ENCODE measurements around the gene CAMKK1.

CAMKK1 gene

GRCh38 chr17:3888343-3889171 lies 4.3 kb downstream of the CAMKK1 start:
- no peaks in the 10 kb centered on the region for H3K36me3 Mint-ChIP-seq (ENCODE audit: low read depth)
- H3K27ac Mint-ChIP-seq: no peak overlapping the region
- peak; percentile 71 for DNase-seq
- peaks cover 29% of the 10 kb centered on the region for H3K27me3 Mint-ChIP-seq (ENCODE audit: low read depth, poor library complexity)
- no peak overlapping the region for H3K4me3 Mint-ChIP-seq
- no peak for TF ChIP-seq CTCF (IDR thresholded peaks at IDR 0.05)
- H3K4me1 Mint-ChIP-seq: peaks cover 61% of the 10 kb centered on the region
- no peaks in the 10 kb centered on the region for H3K9me3 Mint-ChIP-seq

GRCh38 chr17:3887804-3888203 lies 5.0 kb downstream of the CAMKK1 start:
- Mint-ChIP-seq H3K4me1 (peaks cover 58% of the 10 kb centered on the region), H3K27ac (no peak overlapping the region), H3K36me3 (ENCODE audit: low read depth) (no peaks in the 10 kb centered on the region), H3K27me3 (ENCODE audit: low read depth, poor library complexity) (peaks cover 27% of the 10 kb centered on the region), H3K4me3 (no peak overlapping the region), H3K9me3 (no peaks in the 10 kb centered on the region)
- TF ChIP-seq CTCF (IDR thresholded peaks at IDR 0.05): no peak
- no peak for DNase-seq

- TF ChIP-seq CTCF (IDR thresholded peaks at IDR 0.05): no peak
- no peak overlapping the region for H3K4me3 Mint-ChIP-seq
- no peak overlapping the region for H3K27ac Mint-ChIP-seq
- H3K4me1 Mint-ChIP-seq: peaks cover 58% of the 10 kb centered on the region
- DNase-seq: no peak
- H3K27me3 Mint-ChIP-seq (ENCODE audit: low read depth, poor library complexity): peaks cover 30% of the 10 kb centered on the region
- no peaks in the 10 kb centered on the region for H3K9me3 Mint-ChIP-seq
- H3K36me3 Mint-ChIP-seq (ENCODE audit: low read depth): no peaks in the 10 kb centered on the region
These were observed 5.5 kb downstream of the CAMKK1 start for GRCh38 chr17:3887394-3887793.

- DNase-seq: no peak
- Mint-ChIP-seq H3K27me3 (ENCODE audit: low read depth, poor library complexity) (peaks cover 26% of the 10 kb centered on the region), H3K9me3 (no peaks in the 10 kb centered on the region), H3K4me1 (peaks cover 55% of the 10 kb centered on the region), H3K27ac (no peak overlapping the region), H3K4me3 (no peak overlapping the region), H3K36me3 (ENCODE audit: low read depth) (no peaks in the 10 kb centered on the region)
- no peak for TF ChIP-seq CTCF (IDR thresholded peaks at IDR 0.05)
These were observed 6.1 kb downstream of the CAMKK1 start for GRCh38 chr17:3886776-3887175.

GRCh38 chr17:3885970-3886369 lies 6.9 kb downstream of the CAMKK1 start:
- DNase-seq: no peak
- no peaks in the 10 kb centered on the region for H3K9me3 Mint-ChIP-seq
- peaks cover 47% of the 10 kb centered on the region for H3K4me1 Mint-ChIP-seq
- H3K27me3 Mint-ChIP-seq (ENCODE audit: low read depth, poor library complexity): peaks cover 18% of the 10 kb centered on the region
- H3K4me3 Mint-ChIP-seq: no peak overlapping the region
- no peak for TF ChIP-seq CTCF (IDR thresholded peaks at IDR 0.05)
- no peak overlapping the region for H3K27ac Mint-ChIP-seq
- no peaks in the 10 kb centered on the region for H3K36me3 Mint-ChIP-seq (ENCODE audit: low read depth)

- TF ChIP-seq CTCF (IDR thresholded peaks at IDR 0.05): no peak
- no peak for DNase-seq
- Mint-ChIP-seq H3K9me3 (no peaks in the 10 kb centered on the region), H3K36me3 (ENCODE audit: low read depth) (no peaks in the 10 kb centered on the region), H3K4me1 (peaks cover 40% of the 10 kb centered on the region), H3K27ac (no peak overlapping the region), H3K4me3 (no peak overlapping the region), H3K27me3 (ENCODE audit: low read depth, poor library complexity) (peaks cover 11% of the 10 kb centered on the region)
These were observed 7.6 kb downstream of the CAMKK1 start for GRCh38 chr17:3885271-3885670.

All from nephron progenitor cell (in vitro differentiated cells).